GM12865 (cell line): Measurements from ENCODE around the gene UBE2E3.
A peak's percentile ranks its signal among the peaks of the same experiment; 100 is the strongest.

ENCODE experiments used
- DNase-seq: peaks from one replicate; pipeline ENCODE4 v3.0.0; 2010; ENCODE audit warnings: low read depth
- H3K4me3 ChIP-seq: 2 replicates; pipeline ENCODE4 v1.5.1; 2011; ENCODE audit warnings: mild to moderate bottlenecking, low read depth, low read length, control low read depth
- TF ChIP-seq, protein P1 (sequence below): IDR thresholded peaks from 2 replicates; pipeline ENCODE4 v1.5.1; 2011; ENCODE audit warnings: low read length, control low read depth, low read depth, inconsistent platforms; ENCODE audit not compliant: insufficient read depth; ENCODE audit errors: missing control alignments

Gene UBE2E3

DNA sequence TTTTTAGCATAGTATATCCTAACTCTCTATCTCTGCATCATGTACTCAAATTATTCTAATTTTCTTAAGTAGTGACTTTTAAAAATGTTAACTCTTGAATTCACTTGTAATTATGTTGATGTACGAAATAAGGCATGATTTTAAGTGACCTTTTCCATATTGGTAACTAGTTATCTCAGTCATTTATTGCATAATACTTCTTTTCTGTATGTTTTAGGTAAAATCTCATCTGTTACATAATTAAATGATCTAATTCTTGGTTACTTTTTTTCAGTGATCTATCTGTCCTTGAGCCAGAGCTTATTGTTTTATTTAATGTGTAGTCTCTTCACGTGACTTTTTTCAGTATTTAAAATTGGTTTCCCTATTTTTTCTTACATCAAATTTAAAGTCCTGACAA lies 4.8 kb upstream of the UBE2E3 start:
- no peak overlapping the region for H3K4me3 ChIP-seq
- DNase-seq = no peak
- TF ChIP-seq, protein P1, sequence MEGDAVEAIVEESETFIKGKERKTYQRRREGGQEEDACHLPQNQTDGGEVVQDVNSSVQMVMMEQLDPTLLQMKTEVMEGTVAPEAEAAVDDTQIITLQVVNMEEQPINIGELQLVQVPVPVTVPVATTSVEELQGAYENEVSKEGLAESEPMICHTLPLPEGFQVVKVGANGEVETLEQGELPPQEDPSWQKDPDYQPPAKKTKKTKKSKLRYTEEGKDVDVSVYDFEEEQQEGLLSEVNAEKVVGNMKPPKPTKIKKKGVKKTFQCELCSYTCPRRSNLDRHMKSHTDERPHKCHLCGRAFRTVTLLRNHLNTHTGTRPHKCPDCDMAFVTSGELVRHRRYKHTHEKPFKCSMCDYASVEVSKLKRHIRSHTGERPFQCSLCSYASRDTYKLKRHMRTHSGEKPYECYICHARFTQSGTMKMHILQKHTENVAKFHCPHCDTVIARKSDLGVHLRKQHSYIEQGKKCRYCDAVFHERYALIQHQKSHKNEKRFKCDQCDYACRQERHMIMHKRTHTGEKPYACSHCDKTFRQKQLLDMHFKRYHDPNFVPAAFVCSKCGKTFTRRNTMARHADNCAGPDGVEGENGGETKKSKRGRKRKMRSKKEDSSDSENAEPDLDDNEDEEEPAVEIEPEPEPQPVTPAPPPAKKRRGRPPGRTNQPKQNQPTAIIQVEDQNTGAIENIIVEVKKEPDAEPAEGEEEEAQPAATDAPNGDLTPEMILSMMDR = no peak

DNA sequence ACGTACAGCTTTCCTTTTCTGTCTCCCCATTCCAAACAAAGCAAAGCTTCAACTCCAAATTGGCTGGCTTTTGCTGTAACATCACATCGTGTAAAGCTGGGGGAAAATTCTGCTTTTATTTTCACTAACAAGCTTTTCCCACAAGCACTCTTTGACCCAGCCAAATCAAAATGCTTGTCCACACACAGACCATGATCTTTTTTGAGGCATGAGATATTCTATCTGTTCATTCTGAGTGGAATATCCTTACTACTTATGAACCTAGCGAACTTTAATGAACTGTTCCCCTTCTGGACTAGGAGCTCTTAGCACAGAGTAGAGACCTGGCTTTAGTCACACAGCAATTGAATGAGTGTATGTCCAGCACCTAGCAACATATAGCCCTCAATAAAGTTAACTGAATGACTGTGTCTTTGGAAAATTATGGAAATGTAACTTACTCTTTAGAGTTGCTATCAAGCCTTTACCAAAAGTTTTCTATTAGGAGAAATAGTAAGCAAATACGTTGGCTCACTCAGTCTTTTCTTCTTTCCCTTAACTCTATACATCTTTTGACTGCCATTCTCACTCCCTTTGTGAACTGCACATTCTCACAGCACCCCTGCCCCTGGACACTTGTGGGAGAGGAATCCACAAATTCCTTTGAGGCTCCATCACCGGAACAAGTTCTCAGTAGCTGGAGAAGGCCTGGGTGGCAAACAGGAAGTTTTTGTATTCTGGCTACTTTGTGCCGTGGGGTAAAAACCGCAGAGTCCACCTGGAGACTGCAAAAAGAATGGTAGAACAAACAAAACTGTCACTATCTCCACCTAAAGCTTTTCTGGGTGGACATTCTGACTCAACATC lies 1.3 kb upstream of the UBE2E3 start:
- DNase-seq = no peak
- H3K4me3 ChIP-seq = no peak overlapping the region

DNA sequence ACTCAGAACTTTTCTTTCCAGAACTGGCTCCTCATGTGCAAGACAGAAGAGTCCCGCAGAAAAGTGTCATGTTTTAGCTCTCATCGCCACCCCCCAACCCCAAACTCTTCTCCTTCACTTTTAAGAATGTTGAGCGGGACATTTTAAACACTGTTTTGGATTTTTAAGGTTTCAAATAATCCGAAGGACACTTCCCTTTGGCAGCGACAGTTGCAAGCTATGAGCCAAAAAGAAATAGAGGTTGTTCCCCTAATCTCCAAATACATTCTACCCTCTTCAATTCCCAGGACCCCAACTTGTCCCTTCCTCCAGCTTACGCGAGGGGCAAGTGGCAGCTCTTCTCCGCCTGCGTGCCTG lies 678 bp upstream of the UBE2E3 start:
- H3K4me3 ChIP-seq = peak overlapping the region; percentile 47
- DNase-seq = no peak
- TF ChIP-seq, protein P1 = no peak

More for the DNA sequence above, 1.3 kb upstream of the UBE2E3 start:
- TF ChIP-seq, protein P1 = no peak

DNA sequence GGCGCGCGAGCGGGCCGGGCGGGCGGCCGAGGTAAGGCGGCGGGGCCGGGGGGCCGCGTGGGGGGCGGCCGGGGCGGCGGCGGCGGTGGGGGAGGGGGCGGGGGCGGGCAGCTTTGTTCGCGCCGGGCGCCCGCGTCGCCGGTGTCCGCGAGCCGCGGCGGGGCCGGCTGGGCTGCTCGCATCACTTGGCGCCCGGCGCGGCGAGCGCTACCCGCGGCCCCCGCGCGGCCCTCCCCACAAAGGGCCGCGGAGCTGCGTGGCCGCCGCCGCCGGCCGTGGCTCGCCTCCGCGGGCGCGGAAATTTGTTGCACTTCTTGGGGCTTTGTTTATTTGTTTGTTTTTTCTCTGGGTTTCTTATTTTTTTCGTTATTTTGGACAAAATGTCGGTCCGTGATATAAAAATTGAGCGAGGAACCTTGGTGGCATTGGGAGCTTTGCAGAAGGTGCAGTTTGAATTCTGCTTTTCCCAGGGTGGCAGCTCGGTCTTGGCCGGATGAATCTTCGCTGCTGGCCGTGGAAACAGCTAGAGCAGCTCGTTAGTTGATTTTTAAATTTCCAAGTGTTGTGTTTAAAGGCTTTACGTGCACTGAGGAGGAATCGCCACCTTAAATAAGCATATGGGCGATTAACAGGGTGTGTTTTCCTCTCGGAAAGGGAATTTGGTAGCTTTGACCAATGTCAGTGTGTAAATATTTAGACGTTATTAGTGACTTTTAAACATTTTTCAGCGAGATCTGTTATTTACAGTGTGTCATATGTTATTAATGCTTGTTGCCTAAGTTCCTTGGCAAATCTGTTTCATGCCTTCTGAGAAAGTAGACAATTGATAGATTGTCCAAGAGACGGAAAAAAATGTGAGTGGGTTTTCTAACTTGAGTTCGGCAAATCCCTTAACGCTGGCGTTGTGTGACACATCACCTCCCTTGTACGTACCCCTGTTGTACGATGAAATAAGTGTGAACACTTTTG lies 822 bp downstream of the UBE2E3 start:
- peak overlapping the region; percentile 68 for H3K4me3 ChIP-seq
- DNase-seq = peak; percentile 47
- TF ChIP-seq, protein P1 = no peak

DNA sequence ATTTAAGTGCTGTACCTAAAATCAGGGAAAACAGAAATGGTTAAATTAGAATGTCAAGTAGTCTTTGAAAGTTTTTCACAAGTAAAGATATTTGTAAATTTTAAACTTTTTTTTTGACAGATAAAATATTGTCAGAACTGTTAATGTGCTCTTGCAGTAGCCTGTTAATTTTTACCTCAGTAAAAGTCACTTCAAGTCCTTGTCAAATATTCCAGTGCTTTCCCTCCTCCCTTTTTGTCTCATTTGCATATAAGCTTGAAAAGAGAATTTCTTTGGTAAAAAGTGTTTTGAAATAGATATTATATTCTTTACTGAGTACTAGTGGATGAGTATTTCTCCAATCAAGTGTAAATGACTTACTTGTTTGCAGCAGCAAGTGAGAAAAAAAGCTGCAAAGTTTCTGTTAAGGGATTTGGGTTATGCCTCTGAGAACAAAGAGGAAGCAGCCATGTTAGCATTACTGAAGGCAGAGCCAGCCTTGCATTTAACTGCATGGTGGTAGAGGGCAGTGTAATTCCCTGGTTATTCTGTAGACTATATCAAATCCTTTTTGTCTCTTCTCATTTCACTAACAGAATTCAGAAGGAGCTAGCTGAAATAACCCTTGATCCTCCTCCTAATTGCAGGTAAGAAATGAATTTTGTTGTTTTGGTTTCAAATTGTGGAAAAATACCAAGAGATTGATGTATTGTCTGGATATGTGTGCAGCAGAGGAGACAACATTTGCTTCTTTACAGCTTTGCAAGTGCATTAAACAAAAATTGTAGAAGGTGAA lies 3.2 kb downstream of the UBE2E3 start:
- peak; percentile 59 for DNase-seq
- H3K4me3 ChIP-seq = peak overlapping the region; percentile 33
- TF ChIP-seq, protein P1 = peak; percentile 13

DNA sequence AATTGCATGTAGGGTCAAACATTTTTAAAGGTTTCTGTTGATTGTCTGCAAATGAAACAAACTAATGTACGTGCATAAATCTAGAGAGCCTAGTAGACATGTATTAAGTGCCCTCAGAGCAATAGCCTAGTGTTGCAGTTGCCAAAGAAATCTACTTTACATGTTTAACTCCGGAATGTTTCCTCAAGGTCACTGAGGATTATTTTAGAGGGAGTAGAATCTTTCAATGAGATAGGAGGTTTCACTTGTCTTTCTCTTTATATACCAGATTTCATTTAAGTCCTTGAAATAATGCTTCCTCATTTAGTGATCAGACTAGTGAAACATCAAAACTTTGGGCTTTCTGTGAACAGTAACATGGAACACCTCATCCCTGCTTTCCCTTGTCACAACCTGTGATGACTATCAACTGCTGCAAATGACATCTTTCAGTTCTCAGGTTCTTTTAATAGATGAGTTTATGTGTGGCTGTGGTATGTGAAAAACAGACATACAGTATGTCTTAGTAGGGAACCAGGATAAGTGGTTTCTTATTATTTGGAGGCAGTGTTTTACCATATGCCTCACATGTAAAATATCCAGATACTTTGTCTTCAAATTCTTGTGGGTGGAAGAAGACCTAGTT lies 5.5 kb downstream of the UBE2E3 start:
- no peak overlapping the region for H3K4me3 ChIP-seq
- TF ChIP-seq, protein P1 = no peak
- DNase-seq = peak; percentile 17
